PC-3 (cell line): ENCODE results near the gene WDFY3. TPM values are rescaled to one million over a fixed set of nuclear protein-coding genes. Genes with fewer than 3 reads are reported as not detected.

ENCODE experiments used
- ATAC-seq: fragments of 200-7000 bp; cut with Tn5 transposase; 2 replicates; pipeline ENCODE4 v1.9.1; 2020; ENCODE audit warnings: mild to moderate bottlenecking, moderate library complexity
- BruUV-seq: library from RNA; stranded (reverse); fragments of 400-500 nt; replicated peaks from 2 replicates; lab custom pipeline; 2021; lab: Mats Ljungman, UMichigan
- CTCF ChIA-PET: fragments of 300-600 bp; sonication (Branson Sonifier 250); formaldehyde crosslinking; loops from one replicate; lab custom pipeline; 2022; ENCODE audit warnings: antibody characterized with exemption; lab: Charles Lee
- POLR2A ChIA-PET: fragments of 300-600 bp; sonication (Branson Sonifier 250); formaldehyde crosslinking; loops from one replicate; lab custom pipeline; 2022; ENCODE audit warnings: antibody characterized with exemption; ENCODE audit not compliant: unreplicated experiment; lab: Charles Lee
- DNase-seq: peaks from one replicate; pipeline ENCODE4 v3.0.0-alpha.2; 2015
- H2AFZ ChIP-seq: fragments of 300-600 bp; sonication (generic); 2 replicates; pipeline ENCODE4 v1.6.0; 2016; ENCODE audit warnings: antibody characterized with exemption, low read length
- H3F3A ChIP-seq: fragments of 300-600 bp; sonication (generic); one replicate; pipeline ENCODE4 v1.6.0; 2017; ENCODE audit warnings: antibody characterized with exemption, low read length, control low read depth, mild to moderate bottlenecking; ENCODE audit not compliant: unreplicated experiment
- H3K27ac ChIP-seq: fragments of 300-600 bp; sonication (generic); 2 replicates; pipeline ENCODE4 v1.5.1; 2016; ENCODE audit warnings: mild to moderate bottlenecking, low read length
- H3K27me3 ChIP-seq: fragments of 300-600 bp; sonication (generic); 2 replicates; pipeline ENCODE4 v1.6.1; 2016; ENCODE audit warnings: low read length, mixed read lengths
- H3K36me3 ChIP-seq: fragments of 300-600 bp; sonication (generic); 2 replicates; pipeline ENCODE4 v1.6.1; 2016; ENCODE audit warnings: low read depth, mixed run types, low read length, mixed read lengths
- H3K4me1 ChIP-seq: fragments of 300-600 bp; sonication (generic); 2 replicates; pipeline ENCODE4 v1.5.1; 2016; ENCODE audit warnings: low read length; ENCODE audit not compliant: insufficient read depth
- H3K4me2 ChIP-seq: fragments of 300-600 bp; sonication (generic); 2 replicates; pipeline ENCODE4 v1.6.0; 2016; ENCODE audit warnings: low read length
- H3K4me3 ChIP-seq: fragments of 300-600 bp; sonication (generic); 2 replicates; pipeline ENCODE4 v1.5.1; 2016; ENCODE audit warnings: mild to moderate bottlenecking, low read length, mixed read lengths
- H3K79me2 ChIP-seq: fragments of 300-600 bp; sonication (generic); 2 replicates; pipeline ENCODE4 v1.6.1; 2017; ENCODE audit warnings: low read length, mixed read lengths
- H3K9ac ChIP-seq: fragments of 300-600 bp; sonication (generic); 2 replicates; pipeline ENCODE4 v1.6.0; 2016; ENCODE audit warnings: mild to moderate bottlenecking, low read length
- H3K9me2 ChIP-seq: fragments of 300-600 bp; sonication (generic); replicated peaks from 2 replicates; pipeline ENCODE4 v1.6.1; 2016; ENCODE audit warnings: mixed run types, low read length, mixed read lengths
- H3K9me3 ChIP-seq: fragments of 300-600 bp; sonication (generic); 2 replicates; pipeline ENCODE4 v1.6.1; 2016; ENCODE audit warnings: low read length, mixed read lengths
- H4K20me1 ChIP-seq: fragments of 300-600 bp; sonication (generic); 2 replicates; pipeline ENCODE4 v1.6.1; 2016; ENCODE audit warnings: low read length, mixed read lengths
- CTCF ChIP-seq: fragments of 300-600 bp; sonication (generic); conservative IDR thresholded peaks from 2 replicates; pipeline ENCODE4 v1.5.1; 2017; ENCODE audit warnings: antibody characterized with exemption, low read depth, mild to moderate bottlenecking, low read length
- EZH2 ChIP-seq: fragments of 300-600 bp; sonication (generic); IDR thresholded peaks from one replicate; pipeline ENCODE4 v1.6.1; 2017; ENCODE audit warnings: antibody characterized with exemption, mild to moderate bottlenecking, low read length; ENCODE audit not compliant: unreplicated experiment
- EZH2phosphoT487 ChIP-seq: fragments of 300-600 bp; sonication (generic); IDR thresholded peaks from 2 replicates; pipeline ENCODE4 v1.6.1; 2018; ENCODE audit warnings: mild to moderate bottlenecking, antibody characterized with exemption, low read length, borderline replicate concordance
- intact Hi-C: fragments of 100-400 bp; cut with micrococcal nuclease; formaldehyde crosslinking; loops from 2 replicates; pipeline ENCODE4 v1.9.0; 2023
- total RNA-seq: library from RNA; depleted of rRNA; stranded (reverse); fragments of >200 nt; gene quantifications from 2 replicates; pipeline ENCODE4 v1.2.3, GENCODE V29; 2014

WDFY3 gene
- total RNA-seq, 1 experiment from 2014 or later, result 23.1 TPM

- no peak for TF ChIP-seq EZH2
- no peak for TF ChIP-seq EZH2phosphoT487
- no peak for TF ChIP-seq CTCF
- Histone ChIP-seq H3K36me3 (no peaks in the 10 kb centered on the region), H3K4me3 (no peak overlapping the region), H3K27ac (no peak overlapping the region), H3K9me2 (no peaks in the 10 kb centered on the region), H3K27me3 (no peaks in the 10 kb centered on the region), H4K20me1 (no peaks in the 10 kb centered on the region), H3K4me1 (peaks cover 9% of the 10 kb centered on the region; the same call in 1 of the 2 replicates), H3K4me2 (no peak overlapping the region), H3K79me2 (no peaks in the 10 kb centered on the region), H3K9ac (no peak overlapping the region), H3F3A (no peaks in the 10 kb centered on the region), H2AFZ (no peak overlapping the region), H3K9me3 (no peaks in the 10 kb centered on the region)
- DNase-seq, result no peak
- CTCF ChIA-PET, result no interaction called here
- TSS peak; percentile 16 for BruUV-seq
- POLR2A ChIA-PET, result no interaction called here
- ATAC-seq, result no peak
- intact Hi-C loops, result no loop called here
These were observed 118.1 kb downstream of the WDFY3 start for GRCh38 chr4:84848432-84848831.

DNA sequence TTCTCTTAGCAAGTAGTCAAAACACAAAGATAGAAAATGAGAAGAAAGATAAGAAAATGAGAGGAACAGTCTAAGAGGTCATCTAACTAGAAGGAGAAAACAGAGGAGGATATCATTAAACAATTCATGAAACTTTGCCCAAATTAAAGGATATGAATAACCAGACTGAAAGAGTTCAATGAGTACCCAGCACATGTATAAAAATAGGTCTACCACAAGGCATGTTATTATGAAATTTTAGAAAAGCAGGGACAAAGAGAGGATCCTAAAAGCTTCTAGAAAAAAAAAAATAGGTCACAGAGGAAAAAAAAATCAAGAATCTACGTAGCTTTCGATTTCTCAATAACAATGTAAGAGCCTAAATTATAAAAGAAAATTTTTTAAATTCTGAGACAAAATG lies 118.5 kb downstream of the WDFY3 start:
- TF ChIP-seq CTCF (no peak), EZH2phosphoT487 (no peak), EZH2 (no peak)
- H3K4me3 ChIP-seq, result no peak overlapping the region
- no peaks in the 10 kb centered on the region for H3K9me3 ChIP-seq
- no peak overlapping the region for H2AFZ ChIP-seq
- no peak overlapping the region for H3K9ac ChIP-seq
- intact Hi-C loops, result no loop called here
- no peaks in the 10 kb centered on the region for H4K20me1 ChIP-seq
- peaks cover 9% of the 10 kb centered on the region; the same call in 1 of the 2 replicates for H3K4me1 ChIP-seq
- H3K27ac ChIP-seq, result no peak overlapping the region
- no peaks in the 10 kb centered on the region for H3K9me2 ChIP-seq
- no TSS peak for BruUV-seq
- ATAC-seq (no peak), DNase-seq (no peak)
- no peaks in the 10 kb centered on the region for H3K36me3 ChIP-seq
- no peaks in the 10 kb centered on the region for H3K27me3 ChIP-seq
- H3K4me2 ChIP-seq, result no peak overlapping the region
- ChIA-PET CTCF (no interaction called here), POLR2A (no interaction called here)
- no peaks in the 10 kb centered on the region for H3K79me2 ChIP-seq
- no peaks in the 10 kb centered on the region for H3F3A ChIP-seq

GRCh38 chr4:84846985-84847384 lies 119.5 kb downstream of the WDFY3 start:
- intact Hi-C loops, result no loop called here
- CTCF ChIA-PET, result no interaction called here
- no peak overlapping the region for H3K27ac ChIP-seq

More at GRCh38 chr4:84846985-84847384, 119.5 kb downstream of the WDFY3 start:
- no peaks in the 10 kb centered on the region for H4K20me1 ChIP-seq
- H3K9me2 ChIP-seq, result no peaks in the 10 kb centered on the region
- no peaks in the 10 kb centered on the region for H3F3A ChIP-seq
- DNase-seq (no peak), ATAC-seq (no peak)
- TF ChIP-seq EZH2phosphoT487 (no peak), EZH2 (no peak)
- H3K9me3 ChIP-seq, result no peaks in the 10 kb centered on the region
- H3K79me2 ChIP-seq, result no peaks in the 10 kb centered on the region
- no TSS peak for BruUV-seq
- H2AFZ ChIP-seq, result no peak overlapping the region
- no peak overlapping the region for H3K9ac ChIP-seq
- H3K36me3 ChIP-seq, result no peaks in the 10 kb centered on the region
- H3K4me1 ChIP-seq, result peaks cover 2% of the 10 kb centered on the region; the same call in 1 of the 2 replicates
- POLR2A ChIA-PET, result no interaction called here
- no peak overlapping the region for H3K4me3 ChIP-seq
- H3K4me2 ChIP-seq, result no peak overlapping the region
- H3K27me3 ChIP-seq, result no peaks in the 10 kb centered on the region
